K562 (cell line): ENCODE data around the gene UBE2L3. TPM values are rescaled to one million over a fixed set of nuclear protein-coding genes. Genes with fewer than 3 reads are reported as not detected.
A peak's percentile ranks its signal among the peaks of the same experiment; 100 is the strongest.

ENCODE experiments used
- ARID3B ChIP-seq: fragments of 250-450 bp; sonication (Bioruptor Pico); IDR thresholded peaks from 2 replicates; pipeline ENCODE4 v1.4.0; 2020; ENCODE audit warnings: borderline replicate concordance
- CBFA2T2 ChIP-seq: fragments of 450-650 bp; conservative IDR thresholded peaks from 2 replicates; pipeline ENCODE4 v1.6.1; 2017; ENCODE audit warnings: mild to moderate bottlenecking
- CHCHD3 ChIP-seq: fragments of 250-450 bp; sonication (Bioruptor Pico); IDR thresholded peaks from 2 replicates; pipeline ENCODE4 v2.1.2; 2022; ENCODE audit warnings: mild to moderate bottlenecking
- ETS1 ChIP-seq: conservative IDR thresholded peaks from 2 replicates; pipeline ENCODE4 v1.6.1; 2011; ENCODE audit warnings: low read depth, mild to moderate bottlenecking, low read length; ENCODE audit not compliant: control insufficient read depth
- ETV5 ChIP-seq: sonication (generic); formaldehyde crosslinking; IDR thresholded peaks from 2 replicates; pipeline ENCODE4 v1.4.0; 2020; ENCODE audit warnings: low read depth, mild to moderate bottlenecking, missing genetic modification reagents
- FOXJ2 ChIP-seq: fragments of 200-800 bp; sonication (Bioruptor generic); IDR thresholded peaks from 2 replicates; pipeline ENCODE4 v1.6.1; 2016; ENCODE audit warnings: missing genetic modification characterization, missing compliant biosample characterization
- HNRNPUL1 ChIP-seq: fragments of 200-400 bp; formaldehyde crosslinking; IDR thresholded peaks from 2 replicates; pipeline ENCODE4 v1.6.1; 2017; ENCODE audit warnings: low read length
- KDM5B ChIP-seq: fragments of 200-600 bp; sonication (generic); IDR thresholded peaks from 2 replicates; pipeline ENCODE4 v1.6.1; 2012; ENCODE audit warnings: low read depth, mild to moderate bottlenecking, moderate library complexity, low read length, control low read depth, inconsistent platforms; ENCODE audit not compliant: insufficient replicate concordance
- NR4A1 ChIP-seq, 2 experiments: fragments of 250-450 bp in 1 of 2; fragments of 450-650 bp in 1 of 2; sonication (Bioruptor Pico) in 1 of 2; IDR thresholded peaks; 2 replicates each; pipeline versions ENCODE4 v1.4.0 to v1.6.1; 2016 to 2020; ENCODE audit warnings: mild to moderate bottlenecking in 2 of 2, missing compliant biosample characterization in 1 of 2, missing genetic modification characterization in 1 of 2, moderate library complexity in 1 of 2
- RAD51 ChIP-seq: fragments of 450-650 bp; IDR thresholded peaks from 2 replicates; pipeline ENCODE4 v1.7.1; 2016; ENCODE audit warnings: low read depth, mild to moderate bottlenecking, borderline replicate concordance
- RREB1 ChIP-seq: fragments of 250-450 bp; sonication (Bioruptor Pico); IDR thresholded peaks from 2 replicates; pipeline ENCODE4 v1.4.0; 2020
- SETDB1 ChIP-seq: IDR thresholded peaks from one replicate; pipeline ENCODE4 v1.6.1; 2012; ENCODE audit warnings: low read length, control low read depth, inconsistent platforms
- SP1 ChIP-seq: sonication (generic); formaldehyde crosslinking; IDR thresholded peaks from 2 replicates; pipeline ENCODE4 v1.8.1; 2022; ENCODE audit warnings: mild to moderate bottlenecking, missing genetic modification reagents
- YY1 ChIP-seq, 3 experiments: IDR thresholded peaks; 2 replicates each; pipeline ENCODE4 v1.6.1; 2011; ENCODE audit warnings: low read length in 2 of 3, mild to moderate bottlenecking in 2 of 3, moderate library complexity in 2 of 3, borderline replicate concordance in 1 of 3, control low read depth in 1 of 3, low read depth in 1 of 3; ENCODE audit not compliant: insufficient read depth in 3 of 3, insufficient replicate concordance in 2 of 3, control insufficient read depth in 1 of 3, insufficient read length in 1 of 3; ENCODE audit errors: extremely low read depth in 1 of 3
- ZFPM2 ChIP-seq: fragments of 250-450 bp; sonication (Bioruptor Pico); IDR thresholded peaks from 2 replicates; pipeline ENCODE4 v1.5.1; 2022; ENCODE audit warnings: mild to moderate bottlenecking
- polyA plus RNA-seq, 8 experiments: library from polyadenylated mRNA; depleted of rRNA in 4 of 8; stranded (reverse) in 5 of 8; unstranded in 3 of 8; fragments of >200 nt; fragmentation: Nextera tagmentation in 2 of 8; fragmentation: Illumina TruSeq in 1 of 8; extraction: Ambion mirVana in 2 of 8; extraction: Trizol in 1 of 8; gene quantifications; 2 replicates each; pipeline versions ENCODE4 v1.2.1 to v1.2.3, GENCODE V29; 2011 to 2014; ENCODE audit warnings: inconsistent platforms in 1 of 8, missing spikeins in 1 of 8
- total RNA-seq, 7 experiments: library from RNA; depleted of rRNA in 6 of 7; stranded (reverse); fragments of >200 nt in 6 of 7; fragmentation: Illumina TruSeq in 2 of 7; extraction: Trizol in 2 of 7; gene quantifications; 2 replicates each; pipeline versions ENCODE4 v1.2.1 to v1.2.3, GENCODE V29; 2011 to 2021; ENCODE audit warnings: low replicate concordance in 1 of 7
- TF ChIP-seq, protein P1 (sequence below): sonication (generic); formaldehyde crosslinking; IDR thresholded peaks from 2 replicates; pipeline ENCODE4 v1.8.0; 2022; ENCODE audit warnings: missing genetic modification reagents, mild to moderate bottlenecking, borderline replicate concordance

The UBE2L3 gene
- total and polyA plus RNA-seq, 9 of the 15 experiments (the other 6 are each of a cell fraction or from before 2014, with no cell fraction given): 215 to 625 (median 285) TPM

DNA sequence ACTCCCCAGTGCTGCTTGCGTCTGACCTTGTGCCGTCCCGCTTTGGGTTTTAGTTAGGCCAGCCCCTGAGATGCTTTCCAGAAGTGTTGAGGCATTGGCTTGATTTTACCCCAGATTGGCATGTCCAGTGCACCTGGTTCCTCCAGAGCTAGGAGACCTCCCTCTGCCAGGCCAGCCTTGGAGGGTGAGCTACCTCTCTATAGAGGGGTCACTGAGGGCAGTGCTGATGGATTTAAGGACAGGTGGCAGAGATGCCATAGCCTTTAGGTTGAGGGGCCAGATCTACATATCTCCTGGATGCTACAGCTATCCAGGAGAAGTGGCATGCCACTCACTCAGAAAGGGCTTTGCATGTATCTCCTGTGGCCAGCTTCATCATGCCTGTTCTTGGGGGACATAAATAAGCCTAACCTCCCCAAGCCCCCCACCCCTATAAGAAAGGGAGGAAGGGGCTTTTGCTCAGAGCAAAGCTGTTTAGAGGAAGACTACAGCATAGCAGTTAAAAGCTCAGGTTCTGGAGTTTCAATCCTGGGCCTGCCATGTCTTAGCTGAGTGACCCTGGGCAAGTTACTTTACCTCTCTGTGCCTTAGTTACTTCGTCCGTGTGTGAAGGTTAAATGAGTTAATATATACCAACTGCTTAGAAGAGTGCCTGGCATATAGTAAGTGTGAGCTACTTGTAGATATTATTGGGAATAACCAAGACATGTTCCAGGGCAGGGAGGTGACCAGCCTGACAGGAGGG is 6.4 kb downstream of the UBE2L3 start (continued):
- TF ChIP-seq RREB1 (CRISPR knock-in tag): peak; percentile 52
- no peak for TF ChIP-seq FOXJ2 (tag)
- TF ChIP-seq SP1 (CRISPR knock-in tag): 0 out of 2 replicates have a peak, but pooled peaks have one; percentile 42
- no peak for TF ChIP-seq CBFA2T2
- TF ChIP-seq CHCHD3: no peak
- TF ChIP-seq ZFPM2 (CRISPR knock-in tag): 0 out of 2 replicates have a peak, but pooled peaks have one; percentile 20
- TF ChIP-seq, protein P1, sequence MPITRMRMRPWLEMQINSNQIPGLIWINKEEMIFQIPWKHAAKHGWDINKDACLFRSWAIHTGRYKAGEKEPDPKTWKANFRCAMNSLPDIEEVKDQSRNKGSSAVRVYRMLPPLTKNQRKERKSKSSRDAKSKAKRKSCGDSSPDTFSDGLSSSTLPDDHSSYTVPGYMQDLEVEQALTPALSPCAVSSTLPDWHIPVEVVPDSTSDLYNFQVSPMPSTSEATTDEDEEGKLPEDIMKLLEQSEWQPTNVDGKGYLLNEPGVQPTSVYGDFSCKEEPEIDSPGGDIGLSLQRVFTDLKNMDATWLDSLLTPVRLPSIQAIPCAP (CRISPR knock-in tag): no peak
- TF ChIP-seq ETV5: no peak
- peak; percentile 30 for TF ChIP-seq SETDB1
- TF ChIP-seq NR4A1 (CRISPR knock-in tag; IDR thresholded peaks at IDR 0.05): peak; percentile 56; the same call in 1 of the 2 replicates
- TF ChIP-seq NR4A1 (tag; IDR thresholded peaks at IDR 0.05): no peak
- no peak for TF ChIP-seq KDM5B
- no peak for TF ChIP-seq YY1 (IDR thresholded peaks at IDR 0.05; ENCODE audit: borderline replicate concordance in 1 of 3, control insufficient read depth in 1 of 3, extremely low read depth in 1 of 3, insufficient read depth in 3 of 3, insufficient read length in 1 of 3, insufficient replicate concordance in 2 of 3, low read depth in 1 of 3, low read length in 2 of 3)
- no peak for TF ChIP-seq RAD51
- TF ChIP-seq HNRNPUL1: 0 out of 2 replicates have a peak, but pooled peaks have one; percentile 82
- no peak for TF ChIP-seq ARID3B (CRISPR knock-in tag)
- TF ChIP-seq ETS1: no peak
